ENCODE measurements around the gene KRT13.

Gene KRT13

DNA sequence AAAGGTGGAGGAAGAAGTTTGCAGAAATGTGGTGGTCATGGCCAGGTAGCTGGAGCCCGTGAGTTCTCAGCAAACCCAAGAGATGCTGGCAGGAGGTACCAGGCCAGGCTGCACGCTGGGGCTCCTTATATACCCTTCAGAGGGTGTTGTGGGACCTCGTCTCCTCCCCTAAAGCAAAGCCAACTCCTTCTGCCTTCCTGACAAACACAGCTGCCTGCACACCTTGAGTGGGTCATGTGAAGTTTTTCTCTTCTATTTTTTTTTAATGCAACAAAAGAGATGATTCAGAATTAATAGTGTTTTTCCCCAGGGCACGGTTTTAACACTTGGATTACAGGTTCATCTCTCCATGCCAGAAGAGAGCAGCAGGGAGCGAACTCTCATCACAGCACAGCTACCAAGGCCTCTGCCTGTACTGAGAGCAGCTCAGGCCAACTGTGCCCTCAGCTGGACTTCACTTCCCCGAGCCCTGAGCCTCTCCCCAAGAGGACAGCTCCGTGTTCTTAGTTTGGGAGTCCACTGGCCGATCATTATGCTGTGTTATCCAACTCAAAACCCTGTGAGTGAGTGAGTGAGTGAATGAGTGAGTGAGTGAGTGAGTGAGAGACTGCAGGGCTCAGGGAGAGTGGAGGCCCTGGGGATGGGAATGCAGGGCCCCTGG is 13.5 kb upstream of the KRT13 start, which contains the start of gene KRT15:
Gene KRT15, minus strand, starts transcription at position 102 of the 661 bp plus-strand sequence. Its CDS starts 63 bp downstream, at position 39.
- DNase-seq = no peak

DNA sequence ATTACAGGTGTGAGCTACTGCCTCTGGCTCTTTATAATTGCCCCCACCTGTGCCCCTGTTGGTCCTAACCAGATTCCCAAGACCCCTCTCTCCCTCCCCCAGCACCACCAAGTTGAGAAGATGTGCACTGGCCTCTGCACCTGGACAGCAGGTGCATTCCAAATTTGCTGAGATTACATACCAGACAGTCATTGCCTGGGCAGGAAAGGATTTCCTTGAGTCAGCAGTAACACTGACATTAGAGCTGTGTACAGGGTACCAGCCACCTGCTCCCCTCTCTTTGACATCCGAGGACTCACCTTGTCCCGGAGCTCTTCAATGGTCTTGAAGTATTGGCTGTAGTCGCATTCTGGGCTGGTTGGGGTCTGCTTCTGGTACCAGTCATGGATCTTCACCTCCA is 12.6 kb upstream of the KRT13 start:
- DNase-seq = no peak

DNA sequence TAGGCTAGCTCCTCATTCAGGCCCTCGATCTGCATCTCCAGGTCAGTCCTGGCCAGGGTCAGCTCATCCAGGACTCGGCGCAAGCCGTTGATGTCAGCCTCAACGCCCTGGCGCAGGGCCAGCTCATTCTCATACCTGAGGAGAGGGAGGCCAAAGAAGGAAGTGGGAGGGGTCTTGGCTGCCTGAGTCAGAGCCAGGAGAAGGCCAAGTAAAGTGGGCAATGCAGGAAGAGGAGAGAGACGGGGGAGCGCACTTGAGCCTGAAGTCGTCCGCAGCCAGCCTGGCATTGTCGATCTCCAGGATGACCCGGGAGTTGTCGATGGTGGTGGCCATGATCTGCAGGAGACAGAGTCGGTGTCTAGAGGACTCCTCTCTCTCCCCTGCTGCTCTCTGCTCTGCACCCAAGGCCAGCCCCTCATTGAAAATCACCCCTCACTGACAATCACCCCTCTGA is 11.4 kb upstream of the KRT13 start:
- DNase-seq = no peak

DNA sequence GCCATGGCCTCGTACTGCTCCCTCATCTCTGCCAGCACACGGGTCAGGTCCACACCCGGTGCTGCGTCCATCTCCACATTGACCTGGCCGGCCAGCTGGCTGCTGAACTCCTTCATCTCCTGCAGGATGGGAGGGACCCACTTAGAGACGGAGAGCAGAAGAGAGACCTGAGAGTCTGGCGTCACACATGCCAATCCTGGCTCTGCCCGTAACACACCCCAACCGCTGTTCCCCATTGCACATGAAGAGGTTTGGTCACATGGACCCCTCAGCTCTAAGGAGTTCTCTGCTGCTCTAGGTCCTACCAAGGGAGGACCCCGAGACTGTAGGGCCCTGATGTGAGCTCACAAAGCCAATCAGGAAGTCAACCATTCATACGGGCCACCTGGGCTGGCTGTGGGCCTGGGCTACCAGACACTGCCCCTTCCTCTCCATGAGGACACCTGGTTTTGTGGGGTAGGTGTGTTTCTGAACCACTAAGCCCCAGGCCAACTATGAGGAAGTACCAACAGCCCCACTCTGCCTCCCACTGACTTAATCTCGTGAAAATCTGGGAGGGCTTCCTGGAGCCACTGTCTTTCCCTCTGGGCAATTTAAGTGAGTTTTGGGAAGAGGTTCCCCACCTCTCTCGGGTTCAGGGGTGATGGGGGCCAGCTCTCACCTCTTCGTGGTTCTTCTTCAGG is 10.9 kb upstream of the KRT13 start:
- no peak for DNase-seq

DNA sequence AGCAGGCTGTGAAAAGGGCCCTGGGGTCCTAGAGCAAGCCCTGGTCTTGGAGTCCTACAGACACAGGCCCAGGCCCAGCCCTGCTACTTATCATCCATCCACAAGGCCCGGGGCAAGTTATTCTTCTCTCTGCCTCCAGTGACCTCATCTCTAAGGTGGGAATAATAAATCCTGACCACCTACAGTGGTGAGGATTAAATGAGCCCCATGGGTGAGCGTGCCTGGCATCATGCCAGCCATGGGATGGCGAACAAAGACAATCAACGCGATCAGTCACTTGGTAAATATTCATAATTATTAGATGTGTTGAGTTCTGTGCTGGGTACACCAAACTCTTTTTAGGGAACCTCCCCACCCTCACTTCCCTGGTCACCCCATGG is 7.7 kb upstream of the KRT13 start:
- DNase-seq = no peak

DNA sequence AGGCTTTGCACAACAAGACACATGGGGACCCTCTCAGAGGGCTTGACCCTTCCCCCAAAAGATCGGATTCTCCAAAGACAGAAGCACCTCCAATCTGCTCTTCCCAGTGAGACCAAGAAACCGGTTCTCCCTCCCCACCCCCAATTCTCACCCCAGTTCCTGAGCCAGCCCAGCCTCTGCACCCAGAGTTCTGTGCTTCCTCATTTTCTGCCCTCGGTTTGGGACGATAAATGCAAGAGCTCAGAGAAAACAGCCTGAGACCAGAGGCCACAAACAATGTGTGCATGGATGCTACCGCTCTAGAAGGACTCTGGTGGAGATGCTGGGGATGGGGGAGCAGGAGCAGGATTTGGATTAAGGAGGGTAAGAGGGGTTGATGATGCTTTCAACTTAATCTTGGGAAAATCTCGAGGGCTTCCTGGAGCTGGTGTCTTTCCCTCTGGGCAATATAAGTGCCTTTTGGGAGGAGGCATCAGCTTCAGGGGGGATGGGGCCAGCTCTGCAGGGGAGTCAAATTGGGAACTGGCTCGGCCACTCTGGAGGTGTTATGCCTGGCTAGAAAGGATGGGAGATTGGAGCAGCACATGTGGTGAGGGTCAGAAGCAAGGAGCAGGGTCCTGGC is 7.2 kb upstream of the KRT13 start:
- DNase-seq = no peak

DNA sequence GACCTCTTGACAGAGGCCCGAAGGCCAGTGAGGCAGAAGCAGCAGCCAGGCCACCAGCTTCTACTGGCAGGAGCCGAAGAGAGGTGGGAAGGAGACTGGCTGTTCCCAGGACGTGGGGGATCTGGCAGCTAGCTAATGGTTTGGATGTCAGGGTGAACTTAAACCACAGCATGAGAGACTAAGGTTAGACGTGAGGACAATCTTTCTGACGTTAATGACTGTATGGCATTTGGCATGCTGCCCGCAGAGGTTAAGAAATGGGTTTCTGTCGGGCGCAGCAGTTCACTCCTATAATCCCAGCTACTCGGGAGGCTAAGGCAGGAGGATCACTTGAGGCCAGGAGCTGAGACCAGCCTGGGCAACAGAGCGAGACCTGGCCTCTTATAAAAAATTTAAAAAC is 6.3 kb upstream of the KRT13 start:
- DNase-seq = no peak

DNA sequence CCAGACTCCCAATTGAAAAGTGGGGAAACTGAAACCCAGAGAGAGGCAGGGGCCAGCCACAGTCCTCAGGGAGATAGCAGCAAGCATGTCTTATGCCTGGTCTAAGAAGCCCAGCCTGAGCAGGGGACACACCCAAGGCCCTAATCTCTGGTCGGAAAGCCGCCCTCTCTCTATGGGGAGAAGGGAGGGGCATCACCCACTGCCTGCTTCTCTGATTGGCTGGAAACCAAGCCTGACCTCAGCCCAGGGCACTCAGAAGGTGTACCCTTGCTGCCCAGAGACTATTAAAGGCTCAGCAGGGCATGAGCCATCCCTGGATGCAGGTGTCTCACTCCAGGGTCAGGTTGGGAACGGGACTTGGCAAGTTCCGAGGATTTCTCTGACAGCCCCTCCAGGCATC is 5.7 kb upstream of the KRT13 start:
- no peak for DNase-seq

DNA sequence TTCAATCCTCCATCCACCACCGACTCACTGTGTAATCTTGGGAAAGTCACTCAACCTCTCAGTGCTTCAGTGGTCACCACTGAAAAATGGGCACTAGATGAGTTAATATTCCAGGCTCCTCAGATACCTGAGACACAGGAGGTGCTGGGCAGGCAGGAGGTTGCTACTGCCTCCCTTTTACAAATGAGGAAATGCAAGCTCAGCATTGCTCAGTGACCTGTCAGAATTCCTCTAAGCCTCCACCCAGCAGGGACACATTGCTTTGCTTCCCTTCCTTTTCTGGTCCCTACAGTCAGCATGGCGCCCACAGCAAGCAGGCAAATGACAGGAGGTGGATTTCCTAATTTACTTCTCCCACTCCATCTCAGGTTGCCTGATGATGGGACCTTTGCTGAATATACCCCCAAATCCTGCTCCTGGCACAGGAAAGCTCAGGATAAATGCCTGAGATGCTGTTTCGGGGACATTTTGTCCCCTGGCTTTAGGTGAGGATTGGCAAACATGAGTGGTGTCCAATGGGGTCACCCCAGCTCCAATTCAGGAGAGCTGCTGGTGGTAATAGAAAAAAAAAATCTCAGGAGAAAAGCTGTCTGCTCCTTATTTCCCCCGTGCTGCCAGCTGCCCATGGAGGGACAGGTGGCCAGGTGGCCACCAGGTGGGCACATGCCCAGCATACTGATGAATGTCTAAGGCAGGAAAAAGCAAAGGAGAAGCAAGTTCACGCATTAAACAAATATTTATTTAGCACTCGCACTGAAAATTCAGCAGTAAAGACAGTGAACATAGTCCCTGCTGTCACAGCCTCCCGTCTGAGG is 5.0 kb upstream of the KRT13 start:
- DNase-seq = no peak

DNA sequence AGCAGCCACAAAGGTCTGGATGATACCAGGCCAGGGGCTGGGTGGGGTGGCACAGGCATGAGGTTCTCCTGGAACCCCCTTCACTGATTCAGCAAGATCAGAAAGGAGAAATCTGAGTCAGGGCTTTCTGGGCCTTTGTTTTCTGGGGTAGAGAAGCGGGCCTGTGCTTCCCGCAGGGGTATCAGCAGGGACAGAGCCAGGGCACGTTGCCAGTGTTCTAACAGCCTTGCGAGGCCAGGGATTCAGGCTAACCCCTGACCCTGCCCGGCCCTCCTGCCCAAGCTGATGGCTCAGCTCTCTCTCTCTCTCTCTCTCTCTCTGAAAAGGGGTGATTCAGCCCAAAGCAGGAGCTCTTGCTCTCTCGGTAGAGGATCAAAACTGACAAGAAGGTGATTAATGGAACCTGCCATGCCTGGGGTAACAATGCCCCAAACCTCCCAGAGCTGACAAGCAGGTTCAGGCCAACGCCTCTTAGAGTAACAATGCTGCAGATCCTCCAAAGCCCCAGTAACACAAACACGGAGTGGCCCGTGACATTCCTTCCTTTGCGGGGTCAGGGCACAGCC is 2.0 kb upstream of the KRT13 start:
- DNase-seq = no peak

DNA sequence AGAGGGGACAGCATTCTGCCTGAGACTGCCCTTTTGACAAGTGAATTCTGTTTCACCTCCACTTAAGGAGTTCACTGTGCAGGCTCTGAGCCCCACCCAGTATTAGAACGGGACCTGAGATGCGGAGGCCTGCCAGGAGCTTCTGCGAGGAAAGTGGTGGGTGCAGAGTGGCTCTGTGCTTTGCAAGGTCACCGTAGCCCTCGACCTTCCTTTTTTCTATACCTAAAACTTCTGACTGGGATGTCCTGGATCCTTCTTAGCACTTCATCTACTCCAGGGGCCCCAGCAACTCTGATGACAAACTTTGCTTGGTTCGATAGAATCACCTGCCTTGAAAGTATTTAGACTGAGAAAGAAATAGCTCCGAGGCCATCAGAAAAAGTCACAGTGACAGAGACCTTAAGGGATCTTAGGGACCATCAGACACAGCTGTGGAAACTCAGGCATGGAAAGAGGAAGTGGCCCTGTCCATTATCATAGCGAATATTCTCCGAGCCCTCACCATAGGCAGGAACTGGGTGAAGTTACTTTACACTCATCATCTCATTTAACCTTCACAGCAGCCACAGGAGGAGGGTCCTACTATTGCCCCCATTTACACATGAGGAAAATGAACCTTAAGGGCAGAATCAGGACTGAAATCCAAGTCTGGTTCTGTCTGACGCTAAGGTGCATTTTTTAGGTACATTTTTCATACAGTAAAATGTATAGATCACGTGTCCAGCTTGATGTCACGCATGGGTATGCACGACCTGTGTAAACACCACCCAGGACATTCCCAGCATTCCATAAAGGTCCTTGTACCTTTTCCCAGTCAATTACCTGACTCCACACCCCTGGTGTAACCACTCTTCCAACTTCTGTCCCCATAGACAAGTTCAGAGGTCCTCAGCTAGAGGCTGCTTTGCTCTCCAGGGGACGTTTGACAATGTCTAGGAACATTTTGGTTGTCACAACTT is 676 bp upstream of the KRT13 start:
- no peak for DNase-seq

DNA sequence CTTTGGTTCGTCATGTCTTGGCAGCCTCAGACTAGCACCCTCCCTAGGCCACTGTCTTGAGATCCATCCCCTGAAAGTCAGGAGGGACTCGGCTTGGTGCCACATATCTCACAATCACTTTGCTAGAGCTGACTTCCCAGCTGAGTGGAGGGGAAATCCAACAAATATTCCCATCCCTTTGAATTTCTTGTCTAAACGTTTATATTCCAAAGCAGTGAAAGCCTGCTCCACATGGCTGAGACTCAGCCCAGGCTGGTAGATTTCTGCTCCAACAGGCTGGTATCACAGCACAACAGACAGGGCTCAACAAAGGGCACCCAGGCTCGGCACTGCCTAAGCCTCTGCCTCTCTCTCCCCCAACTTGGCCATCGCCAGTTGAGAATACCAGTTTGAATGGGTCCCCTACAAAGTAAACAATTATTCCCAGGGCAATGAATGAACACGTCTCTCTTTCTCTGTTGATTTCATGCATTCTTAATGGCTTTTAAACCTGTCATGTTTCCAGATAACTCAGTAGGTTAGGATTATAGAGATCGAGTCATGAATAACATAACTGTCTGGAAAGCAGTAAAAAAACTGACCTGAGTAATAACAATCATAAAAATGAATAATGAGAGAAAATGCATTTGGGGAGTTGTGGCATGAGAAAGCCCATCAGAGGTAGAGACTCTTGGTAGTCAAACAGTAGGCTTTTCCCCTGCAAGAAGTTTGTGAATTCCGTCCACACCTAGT is 1.0 kb downstream of the KRT13 start:
- peak; percentile 13 for DNase-seq

DNA sequence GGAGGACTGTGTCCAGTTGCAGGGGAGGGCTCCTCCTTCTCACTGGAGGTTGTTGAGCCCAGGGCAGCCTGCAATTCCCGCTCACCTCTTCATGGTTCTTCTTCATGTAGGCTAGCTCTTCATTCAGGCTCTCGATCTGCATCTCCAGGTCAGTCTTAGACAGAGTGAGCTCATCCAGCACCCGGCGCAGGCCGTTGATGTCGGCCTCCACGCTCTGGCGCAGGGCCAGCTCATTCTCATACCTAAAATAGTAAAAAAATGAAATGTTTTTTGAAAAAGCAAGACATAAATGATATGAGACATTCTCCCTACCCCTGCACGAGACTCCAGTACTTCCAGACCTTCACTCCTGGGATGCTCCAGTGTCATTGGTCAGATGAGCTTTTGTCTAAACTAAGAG is 2.2 kb downstream of the KRT13 start:
- no peak for DNase-seq

DNA sequence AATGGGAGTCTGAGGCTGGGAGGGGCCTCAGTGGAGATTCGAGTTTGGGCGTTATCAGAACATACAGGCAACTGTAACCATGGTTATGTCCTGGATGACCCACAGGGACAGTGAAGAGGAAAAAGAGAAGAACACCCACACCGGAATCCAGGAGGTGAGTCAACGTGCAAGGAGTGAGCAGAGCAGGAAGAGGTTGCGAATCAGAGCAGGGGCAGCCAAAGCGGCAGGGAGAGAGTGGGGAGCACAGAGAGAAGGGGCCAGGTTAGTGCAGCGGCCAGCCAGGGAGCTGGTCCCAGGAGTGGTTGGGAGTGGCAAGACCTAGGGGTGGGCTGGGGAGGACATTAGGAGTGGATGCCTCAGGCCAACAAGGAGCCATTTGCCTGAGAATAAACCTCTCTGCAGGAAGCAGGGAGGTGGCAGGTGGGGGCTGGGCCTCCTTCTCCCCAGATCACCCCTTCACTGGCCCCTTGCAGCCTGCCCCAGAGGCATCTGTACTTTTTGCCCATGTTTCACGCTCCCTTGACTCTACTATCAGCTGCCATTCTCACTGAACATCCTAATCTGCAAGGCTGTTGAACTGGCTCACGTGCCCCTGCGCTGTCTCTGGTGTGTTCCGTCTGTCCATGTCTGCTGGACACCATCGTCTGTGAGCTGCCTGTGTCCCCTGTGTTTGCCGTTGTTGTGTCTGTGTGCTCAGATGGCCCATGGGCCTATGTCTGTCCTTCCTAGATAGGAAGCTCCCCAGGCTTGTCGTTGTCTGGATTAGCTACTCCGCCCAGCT is 5.1 kb downstream of the KRT13 start:
- peak; percentile 57 for DNase-seq

DNA sequence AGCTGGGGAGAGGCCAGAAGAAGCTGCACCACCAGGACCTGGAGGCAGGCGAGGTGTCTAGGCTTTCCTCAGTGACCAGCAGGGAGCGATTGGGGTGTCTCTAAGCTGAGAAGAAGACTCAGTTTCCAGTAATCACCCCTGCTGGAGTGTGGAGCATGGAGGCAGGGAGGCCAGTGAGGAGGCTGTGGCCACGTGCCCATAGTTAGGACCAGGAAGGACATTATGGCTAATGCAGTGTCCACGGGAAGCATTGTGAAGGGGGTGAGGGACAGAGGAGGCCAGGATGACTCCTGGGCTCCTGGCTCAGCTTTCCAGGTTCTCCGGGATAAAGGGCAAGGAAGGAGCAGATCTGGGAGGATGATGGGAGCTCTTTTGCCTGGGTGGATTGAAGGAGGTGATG is 5.7 kb downstream of the KRT13 start:
- DNase-seq = no peak

DNA sequence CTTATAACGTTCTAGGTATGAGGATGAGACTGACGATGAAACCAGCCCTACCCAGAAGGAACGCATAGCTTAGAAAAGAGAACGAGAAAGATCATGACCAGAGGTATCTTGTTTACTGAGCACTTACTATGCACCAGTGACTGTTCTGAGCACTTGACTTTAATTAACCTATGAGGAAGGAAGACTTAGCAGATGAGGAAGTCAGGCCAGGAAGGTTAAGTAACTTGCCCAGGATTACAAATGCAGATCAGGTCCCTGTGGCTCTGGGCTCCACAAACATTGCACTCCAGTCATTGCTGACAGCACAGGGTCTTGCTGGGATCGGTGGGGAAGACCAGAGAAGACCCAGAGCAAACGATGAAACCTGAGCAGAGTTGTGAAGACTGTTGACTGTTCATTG is 7.1 kb downstream of the KRT13 start:
- DNase-seq = no peak

DNA sequence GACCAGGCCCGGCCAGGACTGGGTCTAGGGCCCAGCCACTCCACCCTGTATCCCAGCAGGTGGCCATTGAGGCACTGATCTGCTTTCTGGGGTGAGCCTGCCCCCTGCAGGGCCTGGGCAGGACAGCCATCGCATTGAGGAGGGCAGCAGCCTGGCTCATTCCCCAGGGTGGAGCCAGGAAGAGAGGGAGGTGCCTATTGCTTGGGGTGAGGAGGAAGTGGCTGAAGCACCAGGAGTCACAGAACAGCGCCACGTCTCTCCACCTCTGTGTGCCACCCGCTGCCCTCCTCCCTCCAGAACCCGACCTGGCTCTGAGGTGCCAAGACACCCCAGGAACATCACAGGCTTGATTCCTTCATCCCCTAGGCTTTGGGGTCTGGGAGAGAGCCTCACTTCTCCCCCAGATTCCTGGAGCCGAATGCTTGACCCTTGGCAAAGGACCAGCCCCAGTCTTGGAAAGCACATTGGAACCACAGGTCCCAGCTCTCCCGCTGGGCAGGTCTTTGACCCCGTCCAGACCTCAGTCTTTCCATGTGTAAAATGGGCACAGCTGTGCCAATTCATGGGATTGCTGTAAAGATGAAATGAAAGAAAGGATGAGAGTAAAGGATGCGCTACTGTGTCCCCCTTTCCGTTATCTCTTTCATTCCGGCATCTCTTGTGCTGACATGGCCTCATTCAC is 8.5 kb downstream of the KRT13 start:
- peak; percentile 75 for DNase-seq

DNA sequence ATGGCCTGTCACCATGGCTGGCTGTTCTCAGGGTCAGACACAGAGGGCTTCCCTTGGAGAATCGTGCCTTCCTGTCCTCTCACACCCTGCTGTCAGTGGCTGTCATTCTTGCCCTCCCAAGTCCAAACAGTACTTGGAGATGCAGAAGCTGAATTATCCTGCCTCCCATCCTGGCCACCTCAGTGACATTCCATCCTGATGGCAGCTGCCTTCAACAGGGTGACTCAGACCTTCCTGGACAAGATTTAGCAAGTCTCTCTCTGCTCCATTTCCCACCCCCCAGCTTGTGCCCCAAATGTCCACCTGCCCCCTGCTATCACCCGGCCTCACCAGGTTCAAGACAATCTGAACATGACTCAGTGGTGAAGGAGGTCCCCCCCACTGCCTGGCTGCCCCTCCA is 10.9 kb downstream of the KRT13 start:
- DNase-seq = peak; percentile 23

DNA sequence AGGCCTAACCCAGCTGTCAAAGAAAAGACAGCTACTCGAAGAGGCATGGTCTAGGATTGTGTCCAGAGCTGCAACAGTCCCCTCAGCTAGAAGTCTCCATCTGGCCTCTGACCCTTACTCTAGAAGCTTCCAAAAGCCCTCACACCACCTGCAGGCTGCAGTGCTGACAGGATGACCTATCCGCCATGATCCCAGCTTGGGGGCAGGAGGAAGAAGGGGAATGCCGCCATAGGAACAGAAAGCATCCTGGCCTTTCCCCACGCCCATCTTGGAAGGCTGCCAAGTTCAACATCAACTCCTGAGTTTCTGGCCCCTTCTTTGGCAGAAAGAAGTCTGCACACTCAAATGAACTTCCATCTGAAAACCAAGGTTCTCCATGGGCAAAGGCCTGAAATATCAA is 12.6 kb downstream of the KRT13 start:
- peak; percentile 29 for DNase-seq

All from fibroblast of skin of abdomen (primary cell).